Medulla oblongata (tissue), 1 donor: ENCODE measurements around the gene MLLT10.
"Not testable (repeated sequence)": the region's sequence is repeated elsewhere in the genome, so short reads cannot be mapped to it uniquely, and the experiment has no call there.

Source experiments
- DNase-seq: peaks from one replicate; pipeline ENCODE4 v3.0.0-alpha.2; 2015; ENCODE audit errors: extremely low spot score

The MLLT10 gene

DNA sequence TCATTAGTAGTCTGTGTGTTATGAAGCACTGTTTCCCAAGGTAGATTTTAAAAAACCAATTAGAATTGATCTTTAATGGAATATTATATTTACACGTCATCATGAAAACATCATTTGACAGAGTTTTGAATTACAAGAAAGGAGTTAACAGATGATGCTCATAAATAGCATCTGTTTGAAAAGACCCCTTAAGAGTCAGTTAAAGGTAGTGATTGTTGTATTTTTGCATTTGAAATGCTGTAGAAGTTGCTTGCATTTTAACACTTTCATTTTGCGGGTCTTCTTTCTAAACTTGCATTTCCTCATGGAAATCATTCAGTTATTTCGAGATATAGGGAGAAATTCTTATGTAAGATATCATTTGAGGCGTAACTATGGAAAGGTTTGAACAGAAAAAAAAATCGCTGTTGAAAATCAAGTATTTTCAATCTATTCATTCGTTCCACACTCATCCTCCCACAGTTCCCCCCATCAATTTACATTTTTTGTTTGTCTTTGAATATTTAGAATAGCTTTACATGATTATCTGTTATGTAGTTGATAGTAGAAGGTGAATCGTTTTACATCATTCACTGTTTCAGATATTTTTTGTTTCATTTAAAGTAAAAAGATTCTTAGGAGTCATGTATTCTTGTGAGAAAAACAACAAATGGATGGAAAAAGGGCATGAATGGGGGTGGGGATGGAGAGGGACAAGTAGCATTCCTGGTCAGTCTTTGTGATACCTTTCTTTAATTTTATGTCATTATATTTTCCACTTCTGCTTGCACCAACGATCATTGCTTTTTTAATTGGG is 5.6 kb upstream of the MLLT10 start:
- DNase-seq = peak; percentile 72

DNA sequence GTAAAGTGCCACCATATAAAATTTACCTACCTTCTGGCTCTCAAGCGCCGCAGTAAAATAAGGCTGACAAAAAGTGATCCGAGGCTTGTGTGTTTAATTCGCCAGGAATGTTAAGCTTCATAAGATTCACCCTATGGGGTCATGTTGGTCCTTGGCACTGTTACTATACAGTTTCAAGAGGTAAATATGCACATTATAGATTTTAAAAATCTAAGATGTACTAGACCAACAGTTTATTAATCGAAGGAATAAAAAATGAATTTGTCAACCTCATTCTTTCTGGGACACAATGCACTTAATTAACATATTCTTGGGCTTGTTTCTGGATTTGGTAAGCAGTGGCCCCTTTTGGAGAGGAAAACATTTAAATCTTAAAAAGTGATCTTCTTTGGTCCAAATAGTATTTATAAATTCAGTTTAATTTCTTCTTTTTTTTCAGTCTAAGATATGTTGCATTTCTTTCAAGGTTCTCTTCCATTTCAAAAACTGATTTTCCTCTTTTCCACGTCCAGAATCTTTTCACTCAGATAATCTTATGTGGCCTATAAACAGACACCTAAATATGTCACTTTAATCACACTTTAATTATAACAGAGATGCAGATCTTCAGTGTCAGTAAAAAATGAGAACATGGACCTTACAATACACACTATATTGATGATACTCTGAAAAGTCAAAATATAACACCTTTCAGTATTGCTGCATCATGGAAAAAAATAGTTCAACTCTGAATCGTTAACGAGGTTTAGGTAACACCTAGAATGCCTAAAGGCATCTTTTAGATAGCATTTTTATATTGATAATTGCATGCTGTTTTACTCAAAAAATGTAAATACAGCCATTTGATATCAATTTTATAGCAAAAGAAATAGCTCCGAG is 4.8 kb upstream of the MLLT10 start:
- peak; percentile 62 for DNase-seq

DNA sequence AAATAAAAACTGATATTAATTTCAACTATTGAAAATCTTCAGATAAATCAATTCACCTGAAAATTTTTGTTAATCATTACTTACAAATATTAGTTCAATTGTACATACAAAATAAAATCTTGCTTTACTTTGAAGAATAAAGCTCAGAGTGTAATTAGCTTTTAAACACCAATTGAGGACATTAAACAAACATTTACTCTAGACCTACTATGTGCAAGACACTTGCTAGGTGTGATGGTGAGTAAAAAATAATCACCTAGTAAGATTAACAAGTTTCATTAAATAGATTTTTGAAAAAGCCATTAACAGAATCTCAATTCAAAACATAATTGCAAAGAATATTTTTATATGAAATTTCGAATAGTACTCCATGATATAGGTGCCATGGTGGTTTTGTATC is 3.9 kb upstream of the MLLT10 start:
- no peak for DNase-seq

DNA sequence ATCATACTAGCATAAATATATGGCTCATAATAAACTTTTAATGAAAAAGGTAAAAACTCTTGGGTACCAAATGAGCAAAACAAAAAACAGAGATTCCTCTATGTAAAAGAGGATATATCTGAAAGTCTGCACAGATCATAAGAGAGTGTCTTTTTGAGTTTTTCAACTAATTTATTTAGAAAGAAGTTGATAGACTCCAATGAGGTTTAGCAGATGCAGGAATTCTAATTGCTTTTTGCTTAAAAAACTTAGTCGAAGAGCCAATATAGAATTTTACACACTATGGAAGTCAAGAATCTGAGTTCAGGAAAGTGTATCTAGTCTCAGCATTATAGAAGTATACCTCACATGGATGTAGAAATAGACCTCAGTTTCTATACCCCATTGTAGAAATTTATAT is 3.4 kb upstream of the MLLT10 start:
- peak; percentile 20 for DNase-seq

DNA sequence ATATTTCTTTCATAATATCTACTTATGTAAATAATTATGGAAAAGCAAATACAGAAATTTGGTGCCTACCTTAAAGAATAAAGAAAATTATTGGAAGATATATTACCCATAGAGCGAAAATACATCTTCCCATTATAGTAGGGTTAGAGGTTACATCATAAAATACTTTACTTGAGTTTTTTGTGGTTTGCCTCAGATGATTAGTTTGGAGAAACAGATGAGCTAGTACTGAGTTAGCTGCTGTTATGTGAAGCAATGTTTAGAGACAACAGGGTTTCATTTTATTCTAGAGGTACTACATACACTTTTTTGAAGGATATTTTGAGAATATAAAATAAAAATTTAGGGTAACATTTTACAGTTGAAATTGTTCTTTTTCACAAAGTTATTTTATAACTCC is 2.9 kb upstream of the MLLT10 start:
- peak; percentile 20 for DNase-seq

DNA sequence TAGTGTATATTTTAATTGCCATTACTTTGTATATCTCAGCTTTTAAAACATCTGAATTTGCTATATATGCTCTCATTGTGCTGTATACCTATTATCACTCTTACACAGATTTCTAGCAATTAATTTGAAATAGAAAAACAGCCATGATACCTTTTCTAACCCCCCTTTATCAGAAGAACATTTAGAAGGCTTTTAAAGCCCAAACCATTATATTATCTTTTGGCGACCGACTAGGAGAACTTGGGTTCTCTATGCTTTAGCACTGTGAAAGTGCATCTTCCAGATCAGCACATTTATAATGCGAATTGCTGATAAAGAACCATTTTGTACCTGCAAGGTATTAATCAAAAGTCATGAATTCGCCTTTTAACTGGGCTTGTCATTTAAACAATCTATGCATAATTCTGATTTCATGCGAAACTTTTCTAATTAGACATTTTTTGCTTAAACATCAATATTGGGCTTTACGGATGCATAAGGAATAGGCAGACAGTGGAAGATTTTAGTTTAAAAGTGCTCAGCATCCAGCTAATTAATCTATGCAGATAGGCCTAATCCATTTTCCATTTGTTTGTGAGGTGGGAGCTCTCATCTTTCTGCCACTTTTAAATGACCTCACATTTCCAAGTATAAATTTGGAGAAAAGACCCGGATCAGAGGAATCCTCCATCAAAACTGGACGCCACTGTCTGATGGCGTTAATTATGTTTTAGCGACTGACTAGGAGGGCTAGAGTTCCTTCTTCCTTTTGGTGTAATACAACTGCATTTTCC is 1.2 kb upstream of the MLLT10 start:
- DNase-seq = peak; percentile 40

DNA sequence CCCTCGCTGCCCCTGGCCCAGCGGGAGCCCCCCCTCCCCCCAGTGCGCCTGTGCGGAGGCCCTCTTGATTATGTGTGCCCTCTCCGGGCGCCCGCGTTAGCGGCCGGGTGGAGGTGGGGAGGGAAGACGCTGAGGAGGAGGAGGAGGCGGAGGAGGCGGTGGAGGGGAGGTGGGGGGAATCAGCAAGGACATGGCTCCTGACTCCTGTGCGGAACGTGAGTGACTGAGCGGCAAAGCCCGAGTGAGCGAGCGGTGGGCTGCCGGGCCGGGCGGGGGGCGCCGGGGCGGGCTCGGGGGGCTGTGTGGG is 201 bp downstream of the MLLT10 start:
- DNase-seq = no peak

DNA sequence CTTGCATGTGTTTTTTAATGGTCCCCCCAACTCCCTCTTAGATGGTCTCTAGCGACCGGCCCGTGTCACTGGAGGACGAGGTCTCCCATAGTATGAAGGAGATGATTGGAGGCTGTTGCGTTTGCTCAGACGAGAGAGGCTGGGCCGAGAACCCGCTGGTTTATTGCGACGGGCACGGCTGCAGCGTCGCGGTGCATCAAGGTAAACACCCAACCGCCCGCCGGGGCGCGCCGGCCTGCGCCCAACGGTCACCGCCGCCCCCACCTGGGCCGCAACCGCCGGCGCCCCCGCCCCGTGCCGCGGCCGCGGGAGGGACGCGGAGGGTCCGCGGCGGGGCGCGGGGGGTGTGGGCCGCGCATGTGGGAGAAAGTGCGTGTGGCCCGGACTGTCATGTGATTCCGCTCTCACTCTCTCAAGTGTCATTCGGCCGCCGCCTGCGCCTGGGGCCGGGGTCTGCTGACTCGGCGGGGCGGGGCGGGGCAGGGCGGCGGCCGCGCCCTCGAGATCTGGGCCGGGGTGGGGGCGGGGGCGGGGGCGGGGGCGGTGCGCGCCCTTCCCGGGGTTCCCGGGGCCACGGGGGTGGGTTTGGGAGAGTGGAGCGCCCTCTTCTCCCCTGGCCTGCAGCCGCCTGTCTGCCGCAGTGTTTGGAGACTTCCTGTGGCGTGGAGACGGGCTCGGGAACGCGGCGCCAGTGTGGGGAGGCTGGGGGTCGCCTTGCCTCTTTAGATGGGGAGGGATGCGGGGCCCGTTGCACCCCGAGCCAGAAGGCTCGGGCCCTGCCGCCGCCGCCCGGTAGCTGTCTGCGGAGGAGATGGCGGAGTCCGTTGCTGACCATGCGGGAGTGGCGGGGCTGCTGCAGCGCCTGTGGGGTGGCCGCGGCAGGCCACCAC is 817 bp downstream of the MLLT10 start:
- no peak for DNase-seq

DNA sequence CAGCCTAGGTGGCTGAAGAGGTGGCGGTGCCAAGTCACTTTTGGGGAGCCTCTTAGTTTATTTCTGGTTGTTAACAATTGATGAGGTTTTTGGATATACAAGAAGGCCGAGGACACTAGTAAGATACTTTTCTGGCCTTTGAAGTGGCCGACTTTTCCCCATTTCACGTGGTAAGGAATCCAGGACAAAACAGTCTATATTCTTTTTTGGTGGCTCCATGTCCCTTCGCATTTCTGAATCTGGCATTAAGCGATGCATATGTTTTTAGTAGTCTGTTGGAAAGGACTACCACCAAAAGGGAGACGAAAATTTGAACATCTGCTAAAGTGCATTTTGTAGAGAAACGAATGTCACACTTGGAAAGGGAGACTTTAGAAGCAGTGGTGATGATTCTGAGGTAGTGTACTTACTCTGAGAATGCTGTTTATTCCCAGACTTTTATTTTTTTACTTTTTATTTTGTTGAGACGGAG is 1.5 kb downstream of the MLLT10 start:
- no peak for DNase-seq

DNA sequence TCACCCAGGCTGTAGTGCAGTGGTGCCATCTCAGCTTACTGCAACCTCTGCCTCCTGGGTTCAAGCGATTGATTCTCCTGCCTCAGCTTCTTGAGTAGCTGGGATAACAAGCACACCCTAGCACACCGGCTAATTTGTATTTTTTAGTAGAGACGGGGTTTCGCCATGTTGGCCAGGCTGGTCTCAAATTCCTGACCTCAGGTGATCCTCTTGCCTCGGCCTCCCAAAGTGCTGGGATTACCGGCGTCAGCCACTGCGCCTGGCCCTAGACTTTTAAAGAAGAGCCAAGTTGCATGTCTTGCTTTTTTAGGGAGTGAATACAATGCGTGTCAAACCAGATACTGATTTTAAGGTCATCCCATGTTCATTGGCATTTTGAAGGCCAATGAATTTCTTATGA is 1.9 kb downstream of the MLLT10 start:
- DNase-seq = not testable (repeated sequence)

DNA sequence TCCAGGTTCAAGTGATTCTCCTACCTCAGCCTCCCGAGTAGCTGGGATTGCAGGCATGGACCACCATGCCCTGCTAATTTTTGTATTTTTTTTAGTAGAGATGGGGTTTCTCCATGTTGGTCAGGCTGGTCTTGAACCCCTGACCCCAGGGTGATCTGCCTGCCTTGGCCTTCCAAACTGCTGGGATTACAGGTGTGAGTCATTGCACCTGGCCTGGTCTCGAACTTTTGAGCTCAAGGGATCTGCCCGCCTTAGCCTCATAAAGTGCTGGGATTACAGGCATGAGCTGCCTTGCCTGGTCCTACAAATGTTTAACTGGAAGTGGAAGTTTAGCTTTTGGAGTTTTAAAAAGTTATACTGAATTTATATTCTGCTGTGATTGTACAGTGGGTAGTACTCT is 2.8 kb downstream of the MLLT10 start:
- no peak for DNase-seq

DNA sequence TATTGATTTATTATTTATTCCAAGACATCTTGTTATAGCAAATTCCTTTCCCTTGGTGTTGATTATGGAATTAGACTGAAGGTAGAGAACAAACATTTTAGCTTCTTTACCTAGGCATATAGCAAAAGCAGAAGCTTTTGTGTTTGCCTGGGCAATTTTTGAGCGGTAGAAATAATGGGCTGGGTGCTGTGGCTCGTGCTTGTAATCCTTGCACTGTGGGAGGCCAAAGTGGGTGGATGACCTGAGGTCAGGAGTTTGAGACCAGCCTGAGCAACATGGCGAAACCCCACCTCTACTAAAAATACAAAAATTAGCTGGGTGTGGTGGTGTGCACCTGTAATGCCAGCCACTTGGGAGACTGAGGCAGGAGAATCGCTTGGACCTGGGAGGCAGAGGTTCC is 6.7 kb downstream of the MLLT10 start:
- not testable (repeated sequence) for DNase-seq

DNA sequence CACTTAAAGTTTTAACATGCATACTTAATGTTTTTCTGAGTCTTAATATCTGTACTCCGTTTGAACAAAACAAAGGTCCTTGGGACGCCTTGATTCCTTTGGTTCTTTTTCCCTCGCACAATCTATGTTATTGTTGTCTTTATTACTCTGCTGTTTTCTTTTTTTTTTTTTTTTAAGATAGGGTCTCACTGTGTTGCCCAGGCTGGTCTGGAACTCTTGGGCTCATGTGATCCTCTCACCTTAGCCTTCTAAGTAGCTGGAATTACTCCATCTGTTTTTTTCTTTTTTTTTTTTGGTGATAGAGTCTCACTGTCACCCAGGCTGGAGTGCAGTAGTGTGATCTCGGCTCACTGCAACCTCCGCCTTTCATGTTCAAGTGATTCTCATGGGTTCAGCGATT is 13.2 kb downstream of the MLLT10 start:
- no peak for DNase-seq

DNA sequence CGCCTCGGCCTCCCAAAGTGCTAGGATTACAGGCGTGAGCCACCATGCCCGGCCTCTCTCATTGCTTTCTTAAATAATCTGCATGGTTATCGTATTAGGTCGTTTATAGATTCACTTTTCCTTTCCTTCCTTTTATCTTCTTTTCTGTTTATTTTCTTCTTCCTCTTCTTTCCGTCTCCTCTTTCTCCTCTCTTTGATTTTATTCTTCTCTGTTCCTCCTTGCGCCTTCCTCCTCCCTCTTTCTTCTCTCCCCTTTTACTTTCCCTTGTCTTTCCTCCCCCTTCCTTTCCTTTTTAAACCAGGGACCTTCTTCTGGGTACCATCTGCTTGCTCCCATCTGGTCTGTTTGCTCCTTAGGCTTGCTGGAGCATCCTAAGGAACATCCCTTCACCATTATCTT is 18.6 kb downstream of the MLLT10 start:
- no peak for DNase-seq

DNA sequence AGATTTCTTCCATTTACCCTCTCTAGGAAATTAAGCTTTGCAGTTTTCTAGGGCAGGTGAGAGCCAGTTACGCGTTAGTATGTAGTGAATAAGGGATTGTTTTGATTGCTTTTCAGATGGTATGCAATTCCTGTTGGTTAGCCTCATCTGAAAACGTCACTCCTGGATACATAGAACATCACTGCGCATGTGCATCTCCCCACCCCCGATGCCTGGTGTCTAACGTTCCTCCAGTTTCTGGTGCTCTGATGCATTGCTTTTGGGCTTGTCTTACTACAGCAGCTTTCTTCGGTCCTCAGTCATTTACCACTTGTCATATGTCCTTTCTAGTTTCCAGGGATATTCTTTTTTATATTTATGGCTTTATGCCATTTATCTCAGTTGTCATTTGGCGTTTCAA is 22.5 kb downstream of the MLLT10 start:
- no peak for DNase-seq

DNA sequence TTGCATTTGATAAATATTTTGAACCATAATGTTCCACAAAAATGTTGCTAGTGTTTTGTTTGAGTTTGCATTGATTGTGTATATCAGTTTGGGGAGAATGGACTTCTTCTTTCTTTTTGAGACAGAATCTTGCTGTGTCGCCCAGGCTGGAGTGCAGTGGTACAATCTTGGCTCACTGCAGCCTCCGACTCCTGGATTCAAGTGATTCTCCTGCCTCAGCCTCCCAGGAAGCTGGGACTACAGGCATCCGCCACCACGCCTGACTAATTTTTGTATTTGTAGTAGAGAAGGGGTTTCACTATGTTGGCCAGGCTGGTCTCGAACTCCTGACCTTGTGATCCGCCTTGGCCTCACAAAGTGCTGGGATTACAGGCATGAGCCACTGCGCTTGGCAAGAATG is 25.0 kb downstream of the MLLT10 start:
- not testable (repeated sequence) for DNase-seq

DNA sequence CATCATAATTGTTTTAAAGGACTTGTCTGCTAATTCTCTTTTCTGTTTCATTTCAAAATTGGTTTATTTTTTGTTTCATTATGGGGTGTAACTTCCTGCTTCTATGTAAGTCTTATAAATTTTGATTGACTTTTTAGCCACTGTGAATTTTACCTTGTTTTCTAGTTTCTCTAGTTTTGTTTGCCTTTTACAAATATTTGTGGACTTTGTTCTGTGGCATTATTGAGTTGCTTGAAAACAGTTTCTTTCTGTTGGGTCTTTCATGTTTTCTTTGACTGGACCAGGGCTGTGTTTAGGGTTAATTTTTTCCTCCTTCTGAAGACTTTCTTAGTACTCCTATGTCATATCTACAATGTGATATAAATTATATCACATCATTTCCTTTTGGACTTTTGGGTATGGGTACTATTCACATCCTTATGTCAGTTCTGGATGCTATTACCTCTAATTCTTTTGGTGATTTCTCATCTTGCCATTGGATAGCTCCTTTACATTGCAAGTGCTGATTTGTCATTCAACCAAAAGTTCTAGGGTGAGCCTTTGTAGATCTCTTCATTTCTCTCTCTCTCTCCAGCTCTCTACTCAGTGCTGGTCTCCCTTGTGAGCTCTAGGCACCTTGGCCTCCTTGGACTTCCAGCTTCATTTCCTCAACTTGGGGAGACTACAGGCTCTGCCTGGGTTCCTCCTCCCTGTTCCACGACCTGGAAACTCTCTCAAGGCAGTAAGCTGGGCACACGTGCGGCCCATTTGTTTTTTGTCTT is 36.9 kb downstream of the MLLT10 start:
- no peak for DNase-seq

DNA sequence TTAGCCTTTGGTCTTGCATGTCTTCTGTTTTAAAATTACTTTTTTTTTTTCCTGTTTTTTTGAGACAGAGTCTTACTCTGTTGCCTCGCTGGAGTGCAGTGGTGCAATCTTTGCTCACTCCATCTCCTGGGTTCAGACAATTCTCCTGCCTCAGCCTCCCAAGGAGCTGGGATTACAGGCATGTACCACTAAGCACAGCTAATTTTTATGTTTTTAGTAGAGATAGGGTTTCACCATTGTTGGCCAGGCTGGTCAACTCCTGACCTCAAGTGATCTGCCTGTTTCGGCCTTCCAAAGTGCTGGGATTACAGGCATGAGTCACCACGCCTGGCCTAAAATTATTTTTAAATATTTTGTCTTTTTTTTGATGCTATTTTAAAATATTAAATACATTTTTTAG is 38.5 kb downstream of the MLLT10 start:
- no peak for DNase-seq

DNA sequence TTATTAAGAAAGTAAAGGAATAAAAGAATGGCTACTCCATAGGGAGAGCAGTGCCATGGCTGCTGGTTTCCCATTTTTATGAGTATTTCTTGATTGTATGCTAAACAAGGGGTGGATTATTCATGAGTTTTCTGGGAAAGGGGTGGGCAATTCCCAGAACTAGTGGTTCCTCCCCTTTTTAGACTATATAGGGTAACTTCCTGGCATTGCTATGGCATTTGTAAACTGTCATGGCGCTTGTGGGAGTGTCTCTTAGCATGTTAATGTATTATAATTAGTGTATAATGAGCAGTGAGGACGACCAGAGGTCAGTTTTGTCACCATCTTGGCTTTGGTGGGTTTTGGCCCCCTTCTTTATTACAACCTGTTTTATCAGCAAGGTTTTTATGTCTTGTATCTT is 40.5 kb downstream of the MLLT10 start:
- not testable (repeated sequence) for DNase-seq

DNA sequence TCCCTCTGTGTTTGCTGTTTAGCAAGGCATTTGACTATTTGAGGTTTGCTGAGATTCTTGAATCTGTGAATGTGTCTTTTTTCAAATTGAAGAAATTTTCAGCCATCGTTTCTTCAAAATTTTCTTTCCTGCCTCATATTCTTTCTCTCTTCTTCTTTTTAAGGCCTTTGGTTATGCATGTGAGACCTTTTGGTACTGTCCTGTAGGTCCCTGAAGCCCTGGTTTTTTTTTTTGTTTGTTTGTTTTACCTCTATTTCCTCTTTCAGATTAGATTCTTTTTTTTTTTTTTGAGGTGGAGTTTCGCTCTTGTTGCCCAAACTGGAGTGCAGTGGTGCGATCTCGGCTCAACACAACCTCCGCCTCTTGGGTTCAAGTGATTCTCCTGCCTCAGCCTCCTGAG is 45.3 kb downstream of the MLLT10 start:
- no peak for DNase-seq

DNA sequence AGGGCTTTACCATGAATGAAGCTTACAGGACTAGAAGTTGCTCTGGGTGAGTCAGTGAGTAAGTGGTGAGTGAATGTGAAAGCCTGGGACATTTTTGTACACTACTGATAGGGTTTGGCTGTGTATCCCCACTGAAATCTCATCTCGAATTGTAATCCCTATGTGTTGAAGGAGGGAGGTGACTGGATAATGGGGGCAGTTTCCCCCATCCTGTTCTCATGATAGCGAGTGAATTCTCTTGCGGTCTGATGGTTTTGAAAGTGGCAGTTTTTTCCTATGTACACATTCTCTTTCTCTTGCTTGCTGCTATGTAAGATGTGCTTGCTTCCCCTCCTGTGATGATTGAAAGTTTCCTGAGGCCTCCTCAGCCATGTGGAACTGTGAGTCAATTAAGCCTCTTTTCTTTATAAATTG is 47.4 kb downstream of the MLLT10 start:
- not testable (repeated sequence) for DNase-seq
